Stimulated activated CD8-positive, alpha-beta memory T cell treated with anti-CD3 and anti-CD28 coated beads, Interleukin-15, amount 100 ng/mL, for 4 hours (primary cell): ENCODE data around the gene FECH.
"Not testable (repeated sequence)": the region's sequence is repeated elsewhere in the genome, so short reads cannot be mapped to it uniquely, and the experiment has no call there.

Experiments
- DNase-seq, 2 donors: peaks; one replicate each; pipeline ENCODE4 v3.0.0-alpha.2; 2020; ENCODE audit warnings: low read depth in 2 of 2

Gene FECH

DNA sequence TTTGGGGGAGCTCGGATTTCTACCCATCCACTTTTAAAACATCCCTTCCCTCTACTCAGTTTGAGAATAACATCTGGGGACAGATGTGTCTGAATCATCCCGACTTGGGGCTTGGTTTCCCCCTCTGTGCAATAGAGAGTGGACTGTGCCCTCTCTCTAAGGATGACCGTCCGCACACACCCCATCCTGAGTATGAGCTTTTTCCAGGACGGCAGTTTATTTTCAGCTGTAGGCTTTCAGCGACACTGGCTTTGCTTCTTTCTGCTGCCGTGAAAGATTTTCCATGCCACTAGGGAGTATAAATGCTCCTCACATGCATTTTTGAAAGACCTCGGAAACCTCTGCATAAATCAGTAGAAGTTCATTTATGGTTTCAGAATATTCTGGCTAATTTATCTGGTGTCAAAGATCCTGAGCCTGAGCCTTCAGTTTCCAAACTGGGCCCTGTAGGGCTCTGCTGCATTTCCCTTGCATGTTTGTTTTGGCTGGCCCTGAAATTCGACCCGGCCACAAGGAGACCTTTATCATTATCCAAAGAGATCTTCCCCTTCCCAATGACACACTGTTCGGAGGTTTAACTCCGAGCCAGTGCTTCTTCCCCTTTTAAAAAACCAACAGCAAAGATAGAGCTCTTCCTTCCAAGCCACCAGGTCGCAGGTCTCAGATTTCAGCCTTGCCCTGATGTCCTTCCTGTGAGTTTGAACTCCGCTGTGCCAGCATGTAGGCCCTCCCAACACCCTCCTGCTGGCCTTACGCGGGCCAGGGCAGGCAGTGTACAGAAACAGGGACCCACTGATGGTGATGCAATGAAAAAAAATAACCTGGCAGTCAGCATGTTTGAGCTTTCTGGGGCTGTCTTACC is 53.3 kb downstream of the FECH start:
- DNase-seq: no peak

DNA sequence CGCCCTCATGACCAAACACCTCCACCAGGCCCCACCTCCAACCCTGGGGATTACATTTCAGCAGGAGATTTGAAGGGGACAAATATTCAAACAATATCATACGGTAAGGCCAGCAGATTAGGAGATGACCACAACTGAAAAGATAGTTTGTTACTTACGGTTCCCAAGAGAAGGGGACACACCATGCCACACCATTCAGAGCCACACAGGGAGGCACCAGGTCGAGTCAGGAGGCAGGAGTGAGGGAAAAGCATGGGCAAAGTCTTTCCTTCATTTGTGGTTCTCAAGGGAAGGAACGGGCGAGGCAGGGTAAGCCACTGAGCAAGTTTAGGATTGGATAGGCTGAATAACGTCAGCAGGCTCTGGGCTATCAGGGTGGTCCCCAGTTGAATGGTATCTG is 57.4 kb downstream of the FECH start:
- no peak for DNase-seq

DNA sequence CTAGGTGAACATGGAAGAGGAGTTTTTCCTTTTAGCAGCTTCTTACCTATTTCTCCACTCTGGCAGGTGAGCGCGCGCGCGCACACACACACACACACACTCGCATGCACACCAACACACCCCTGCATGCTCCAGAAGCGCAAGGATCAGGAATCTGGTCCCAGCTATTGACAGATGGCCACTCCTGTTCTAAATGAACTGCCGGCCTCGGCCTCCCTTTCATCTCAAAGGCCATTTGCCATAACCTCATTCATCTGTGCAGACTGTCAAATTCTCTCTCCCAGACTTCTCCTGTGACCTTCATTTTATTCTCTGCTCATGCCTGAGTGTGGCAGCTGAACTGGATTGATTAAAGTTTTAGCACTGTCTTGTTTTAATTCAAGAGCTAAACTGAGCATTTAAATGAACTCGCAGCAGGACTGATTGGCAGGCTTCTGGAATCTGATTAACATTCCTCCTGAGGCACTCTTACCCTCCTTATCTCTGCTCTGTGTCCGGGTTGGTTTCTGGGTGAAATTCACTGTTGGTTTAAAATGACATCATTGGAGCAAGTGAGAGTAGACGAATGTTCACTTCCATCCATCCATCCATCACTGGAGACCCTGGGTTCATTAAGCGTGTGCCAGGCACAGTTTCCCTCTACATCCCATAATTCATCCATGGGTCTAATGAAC is 58.8 kb downstream of the FECH start:
- DNase-seq: no peak

DNA sequence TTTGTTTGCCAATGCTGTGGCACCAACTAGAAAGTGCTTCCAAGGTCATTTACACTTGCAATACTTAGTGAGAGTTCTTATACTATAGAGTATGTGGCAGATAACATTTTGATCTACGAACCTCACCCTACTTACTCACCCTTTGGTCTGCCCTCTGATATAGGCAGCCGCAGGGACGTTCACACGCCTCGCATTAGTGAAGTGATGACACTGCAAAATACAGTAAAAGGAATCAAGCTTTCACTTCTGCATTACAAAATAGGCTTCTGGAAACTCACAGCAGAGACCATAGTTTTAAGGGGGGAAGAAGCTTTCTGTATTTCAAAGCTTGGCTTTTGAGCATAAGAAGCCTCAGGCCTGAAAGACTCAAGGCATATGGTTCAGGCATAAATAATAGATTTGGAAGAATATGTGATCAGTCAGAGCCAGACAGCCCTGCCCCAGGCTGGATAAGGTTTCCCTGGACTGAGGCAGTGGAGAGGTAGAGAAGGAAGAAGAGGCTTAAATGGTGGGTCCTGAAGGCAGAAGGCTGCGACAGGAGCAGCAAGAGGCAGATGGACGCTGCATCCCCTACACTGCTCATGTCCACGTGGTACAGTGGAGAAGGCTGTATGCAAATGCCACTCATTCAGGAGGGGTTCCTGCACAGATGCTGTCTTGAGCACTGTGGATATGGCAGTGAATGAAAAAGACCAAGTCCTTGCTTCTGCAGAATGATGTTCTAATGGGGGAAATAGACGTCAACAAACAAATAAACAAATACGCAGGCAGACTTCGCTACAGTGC is 63.1 kb downstream of the FECH start:
- no peak for DNase-seq

DNA sequence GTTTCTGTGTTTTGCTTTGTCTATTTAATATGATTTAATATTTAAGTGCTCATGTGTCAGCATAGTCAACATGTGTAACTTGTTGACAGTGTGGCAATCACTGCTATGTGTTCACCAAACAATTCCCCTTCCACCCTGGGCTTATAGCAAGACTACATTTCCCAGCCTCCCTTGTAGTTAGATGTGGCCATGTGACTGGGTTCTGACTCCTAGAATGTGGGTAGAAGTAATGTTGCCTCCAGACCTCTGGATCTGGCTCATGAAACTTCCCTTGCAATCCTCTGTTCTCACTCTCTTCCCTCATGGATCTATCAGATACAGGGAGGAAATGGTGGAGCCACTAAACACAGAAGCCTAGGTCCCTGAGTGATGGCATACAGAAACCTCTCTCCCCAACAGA is 64.2 kb downstream of the FECH start:
- DNase-seq: not testable (repeated sequence)

DNA sequence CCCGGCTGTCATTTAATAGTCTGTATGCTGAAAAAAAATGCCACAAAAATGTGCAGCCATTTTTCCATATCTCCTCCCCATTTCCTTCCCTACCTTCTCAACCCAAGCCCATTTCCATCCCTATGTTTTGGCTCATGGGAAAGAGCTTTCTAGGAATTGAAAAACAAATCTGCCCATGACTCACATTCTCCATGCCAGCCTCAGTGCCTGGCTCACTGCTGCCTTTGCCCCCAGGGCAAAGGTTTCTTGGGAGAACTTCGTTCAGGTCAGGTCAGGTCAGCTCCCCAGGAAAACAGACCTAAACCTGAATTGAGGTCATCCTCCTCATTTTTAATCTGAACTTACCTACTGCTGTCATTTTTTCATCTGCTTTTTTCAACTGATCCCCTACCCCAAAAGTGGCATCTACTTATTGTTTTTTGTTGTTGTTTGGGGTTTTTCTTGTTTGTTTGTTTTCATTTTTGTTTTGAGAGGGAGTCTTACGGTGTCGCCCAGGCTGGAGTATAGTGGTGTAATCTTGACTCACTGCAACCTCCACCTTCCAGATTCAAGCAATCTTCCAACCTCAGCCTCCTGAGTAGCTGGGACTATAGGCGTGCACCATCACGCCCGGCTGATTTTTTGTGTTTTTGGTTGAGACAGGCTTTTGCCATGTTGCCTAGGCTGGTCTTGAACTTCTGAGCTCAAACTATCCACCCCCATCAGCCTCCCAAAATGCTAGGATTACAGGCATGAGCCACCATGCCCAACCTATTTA is 66.7 kb downstream of the FECH start:
- no peak for DNase-seq

DNA sequence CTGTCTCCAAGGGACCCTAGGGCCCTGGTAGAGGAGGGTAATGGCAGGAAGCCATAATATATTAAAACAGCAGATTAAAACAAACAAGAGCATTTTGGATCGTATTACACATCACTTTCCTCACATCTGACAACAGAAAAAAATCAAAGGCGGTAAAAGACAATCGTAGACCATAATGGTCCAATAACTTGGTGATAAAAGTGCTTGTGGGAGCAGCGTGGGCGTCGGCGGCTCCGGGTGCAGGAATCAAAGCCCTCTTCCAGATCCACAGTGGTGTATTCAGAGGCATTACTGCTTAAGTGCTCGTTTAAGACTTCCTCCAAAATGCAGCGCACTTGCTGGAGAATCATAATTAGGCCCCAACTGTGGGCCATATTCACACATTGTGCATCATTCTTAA is 68.0 kb downstream of the FECH start:
- no peak for DNase-seq

DNA sequence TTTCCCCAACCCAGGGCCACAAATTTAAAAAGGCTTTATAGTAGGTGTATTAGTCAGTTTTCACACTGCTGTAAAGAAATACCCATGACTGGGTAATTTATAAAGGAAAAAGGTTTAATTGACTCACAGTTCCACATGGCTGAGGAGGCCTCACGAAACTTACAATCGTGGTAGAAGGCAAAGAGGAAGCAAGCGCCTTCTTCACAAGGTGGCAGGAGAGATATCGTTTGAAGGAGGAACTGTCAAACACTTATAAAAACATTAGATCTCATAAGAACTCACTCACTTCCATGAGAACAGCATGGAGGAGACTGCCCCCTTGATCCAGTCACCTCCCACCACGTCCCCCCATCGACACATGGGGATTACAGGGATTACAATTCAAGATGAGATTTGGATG is 70.4 kb downstream of the FECH start:
- no peak for DNase-seq

DNA sequence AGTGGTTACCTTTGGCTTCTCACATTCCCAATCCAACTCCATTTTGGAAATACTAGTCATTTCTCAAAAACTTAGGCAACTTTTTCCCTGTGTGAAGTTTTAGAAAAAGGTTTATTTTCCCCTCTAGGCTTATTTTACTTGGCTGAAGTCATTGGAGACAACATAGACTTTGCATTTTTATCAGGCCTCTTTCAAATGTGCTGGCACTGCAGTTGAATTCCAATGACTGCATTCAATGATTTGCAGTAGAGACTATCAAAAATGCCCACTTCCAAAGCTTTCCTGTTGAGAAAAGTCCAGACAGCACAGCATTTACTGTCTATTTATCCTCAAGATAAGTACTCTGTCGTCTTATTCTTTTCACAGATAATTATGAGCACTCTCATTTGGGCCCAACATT is 81.3 kb downstream of the FECH start:
- no peak for DNase-seq

DNA sequence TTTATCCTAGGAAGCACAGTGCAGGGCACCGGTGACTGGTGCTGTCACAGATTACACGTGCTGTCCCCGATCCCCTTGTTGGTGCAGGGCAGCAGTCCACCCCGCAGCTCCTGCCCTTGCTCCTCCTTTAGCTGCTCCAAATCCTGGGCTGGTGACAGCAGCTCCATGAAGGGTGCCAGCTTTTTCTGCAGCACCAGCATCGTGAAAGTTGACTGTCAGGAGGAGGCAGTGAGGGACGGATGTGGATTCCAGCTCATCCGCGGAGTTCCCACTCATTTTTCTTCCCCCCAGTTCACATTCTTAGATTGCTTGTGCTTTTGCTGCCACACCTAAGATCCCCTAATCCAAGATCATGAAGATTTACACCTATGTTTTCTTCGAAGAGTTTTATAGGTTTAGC is 83.9 kb downstream of the FECH start:
- no peak for DNase-seq

DNA sequence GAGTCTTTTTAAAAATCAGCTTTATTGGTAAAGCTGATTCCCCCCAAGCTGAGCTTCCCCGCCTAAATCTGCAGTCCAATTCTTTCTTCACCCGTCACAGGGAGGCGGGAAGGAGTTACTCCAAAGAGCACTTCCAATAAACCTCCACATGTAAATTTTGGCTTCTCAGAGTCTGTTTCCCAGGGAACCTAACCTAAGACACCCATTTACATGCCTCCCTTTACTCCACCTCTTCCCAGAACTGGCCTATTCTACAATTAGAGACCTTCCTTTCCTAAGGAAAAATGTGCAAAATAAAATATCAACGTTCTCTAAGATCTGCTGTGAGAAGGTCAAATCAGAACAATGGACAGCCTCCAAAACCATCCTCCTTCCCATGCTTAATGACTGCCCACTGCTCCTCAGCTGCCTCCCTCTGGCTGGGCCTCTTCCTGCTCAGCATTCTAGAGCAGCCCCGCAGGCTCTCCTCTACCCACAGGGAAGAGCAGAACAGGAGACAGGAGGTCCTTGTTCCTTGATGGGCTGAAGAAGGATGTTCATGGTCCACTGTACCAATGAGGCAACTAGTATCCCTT is 87.7 kb downstream of the FECH start:
- DNase-seq: no peak
